Loucy (cell line): ENCODE measurements around the gene KIR3DL1.
"Not testable (repeated sequence)": the region's sequence is repeated elsewhere in the genome, so short reads cannot be mapped to it uniquely, and the experiment has no call there.

Source experiments
- EZH2phosphoT487 ChIP-seq: fragments of 200-600 bp; IDR thresholded peaks from 2 replicates; pipeline ENCODE4 v1.6.1; 2018; ENCODE audit warnings: antibody characterized with exemption, mild to moderate bottlenecking, moderate library complexity, borderline replicate concordance
- TF ChIP-seq, protein P1 (sequence below): fragments of 200-600 bp; sonication (generic); conservative IDR thresholded peaks from 2 replicates; pipeline ENCODE4 v1.5.1; 2014; ENCODE audit warnings: mild to moderate bottlenecking, antibody characterized with exemption, low read length

DNA sequence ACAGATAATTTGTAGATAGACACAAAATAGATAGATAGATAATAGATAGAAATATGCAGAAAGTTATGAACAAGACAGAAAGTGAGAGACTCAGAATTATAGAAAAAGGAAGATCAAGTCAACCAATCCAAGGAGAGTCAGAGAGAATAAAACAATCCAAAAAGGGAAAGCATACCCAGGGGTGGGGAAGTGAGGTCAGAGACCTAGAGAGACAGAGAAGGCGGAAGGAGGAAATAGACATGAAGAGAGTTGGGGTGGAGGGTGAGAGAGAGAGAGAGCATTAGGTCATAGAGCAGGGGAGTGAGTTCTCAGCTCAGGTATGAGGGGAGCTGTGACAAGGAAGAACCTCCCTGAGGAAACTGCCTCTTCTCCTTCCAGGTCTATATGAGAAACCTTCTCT is 39.0 kb downstream of the KIR3DL1 start:
- TF ChIP-seq, protein P1, sequence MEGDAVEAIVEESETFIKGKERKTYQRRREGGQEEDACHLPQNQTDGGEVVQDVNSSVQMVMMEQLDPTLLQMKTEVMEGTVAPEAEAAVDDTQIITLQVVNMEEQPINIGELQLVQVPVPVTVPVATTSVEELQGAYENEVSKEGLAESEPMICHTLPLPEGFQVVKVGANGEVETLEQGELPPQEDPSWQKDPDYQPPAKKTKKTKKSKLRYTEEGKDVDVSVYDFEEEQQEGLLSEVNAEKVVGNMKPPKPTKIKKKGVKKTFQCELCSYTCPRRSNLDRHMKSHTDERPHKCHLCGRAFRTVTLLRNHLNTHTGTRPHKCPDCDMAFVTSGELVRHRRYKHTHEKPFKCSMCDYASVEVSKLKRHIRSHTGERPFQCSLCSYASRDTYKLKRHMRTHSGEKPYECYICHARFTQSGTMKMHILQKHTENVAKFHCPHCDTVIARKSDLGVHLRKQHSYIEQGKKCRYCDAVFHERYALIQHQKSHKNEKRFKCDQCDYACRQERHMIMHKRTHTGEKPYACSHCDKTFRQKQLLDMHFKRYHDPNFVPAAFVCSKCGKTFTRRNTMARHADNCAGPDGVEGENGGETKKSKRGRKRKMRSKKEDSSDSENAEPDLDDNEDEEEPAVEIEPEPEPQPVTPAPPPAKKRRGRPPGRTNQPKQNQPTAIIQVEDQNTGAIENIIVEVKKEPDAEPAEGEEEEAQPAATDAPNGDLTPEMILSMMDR, result not testable (repeated sequence)
- TF ChIP-seq EZH2phosphoT487, result not testable (repeated sequence)
